ENCODE results near the gene CNTNAP2. TPM values are rescaled to one million over a fixed set of nuclear protein-coding genes. Genes with fewer than 3 reads are reported as not detected.

CNTNAP2 gene
- total RNA-seq (2014; rRNA removed; shearing (Covaris generic)) (not detected in 2 replicates), polyA plus RNA-seq (2016; fragmentation: Nextera tagmentation; extraction: Ambion mirVana) (not detected in 2 replicates)

DNA sequence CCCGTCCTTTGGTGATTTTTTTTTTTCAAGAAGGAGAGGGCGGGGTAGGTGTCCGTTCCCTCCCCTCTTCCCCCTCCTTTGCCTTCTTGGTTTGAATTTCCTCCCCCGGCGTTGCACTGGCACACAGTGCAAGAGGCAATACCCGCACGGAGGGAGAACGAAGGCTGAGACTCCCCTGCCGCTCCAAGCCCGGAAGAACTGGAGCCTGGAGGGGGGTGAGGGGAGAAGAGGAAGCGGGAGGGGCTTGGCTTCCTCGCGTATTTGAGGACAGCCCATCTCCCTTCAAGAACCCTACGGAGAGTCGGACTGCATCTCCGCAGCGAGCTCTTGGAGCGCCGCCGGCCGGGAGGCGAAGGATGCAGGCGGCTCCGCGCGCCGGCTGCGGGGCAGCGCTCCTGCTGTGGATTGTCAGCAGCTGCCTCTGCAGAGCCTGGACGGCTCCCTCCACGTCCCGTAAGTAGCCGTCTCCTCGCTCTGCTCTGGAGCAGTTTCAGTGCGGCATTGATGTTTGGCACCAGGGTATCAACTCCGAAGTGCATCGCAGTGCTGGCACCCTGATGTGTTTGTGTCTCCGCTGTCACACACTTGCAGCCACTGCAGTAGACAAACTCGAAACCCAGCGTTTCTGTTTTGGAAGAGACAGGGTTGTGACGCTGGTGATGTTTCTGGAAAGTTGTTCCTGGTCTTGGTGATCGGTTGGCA, at the start of gene CNTNAP2:
TSS of gene CNTNAP2 (plus strand) at position 281 of the 702 bp plus-strand sequence. CDS start at position 357, 76 bp downstream.
- Histone ChIP-seq H3K36me3 (ENCODE audit: low read depth) (no peaks in the 10 kb centered on the region), H3K27ac (no peak within 1 kb of the TSS), H3F3A (ENCODE audit: insufficient read depth) (no peaks in the 10 kb centered on the region), H3K79me2 (ENCODE audit: insufficient read depth) (no peaks in the 10 kb centered on the region), H3K4me3 (peak within 1 kb of the TSS; percentile 57), H3K4me2 (ENCODE audit: unreplicated experiment) (peak within 1 kb of the TSS; percentile 62), H4K20me1 (ENCODE audit: insufficient read depth) (no peaks in the 10 kb centered on the region), H3K9me3 (ENCODE audit: low read depth) (no peaks in the 10 kb centered on the region), H3K9ac (no peak within 1 kb of the TSS), H3K27me3 (replicated peaks; ENCODE audit: insufficient read depth) (peaks cover 9% of the 10 kb centered on the region; the same call in 1 of the 2 replicates), H3K4me1 (ENCODE audit: insufficient read depth) (no peaks in the 10 kb centered on the region), H2AFZ (peak within 1 kb of the TSS; percentile 61), H3K9me2 (ENCODE audit: insufficient read depth) (no peaks in the 10 kb centered on the region)
- in situ Hi-C loops (cut with MboI) = no loop called here
- WGBS, 2 experiments (ENCODE audit: low coverage in 1 of 2, low lambda C conversion rate in 2 of 2, missing lambda C conversion rate in 2 of 2) = 4% methylated on average over 34 to 42 of the region's 42 CpGs
- TF ChIP-seq EZH2phosphoT487 (IDR thresholded peaks at IDR 0.05; ENCODE audit: insufficient read depth, low read depth) = no peak
- no peak for TF ChIP-seq EZH2 (IDR thresholded peaks at IDR 0.05; ENCODE audit: insufficient read depth, poor library complexity, severe bottlenecking)
- DNase-seq = peak; percentile 10

DNA sequence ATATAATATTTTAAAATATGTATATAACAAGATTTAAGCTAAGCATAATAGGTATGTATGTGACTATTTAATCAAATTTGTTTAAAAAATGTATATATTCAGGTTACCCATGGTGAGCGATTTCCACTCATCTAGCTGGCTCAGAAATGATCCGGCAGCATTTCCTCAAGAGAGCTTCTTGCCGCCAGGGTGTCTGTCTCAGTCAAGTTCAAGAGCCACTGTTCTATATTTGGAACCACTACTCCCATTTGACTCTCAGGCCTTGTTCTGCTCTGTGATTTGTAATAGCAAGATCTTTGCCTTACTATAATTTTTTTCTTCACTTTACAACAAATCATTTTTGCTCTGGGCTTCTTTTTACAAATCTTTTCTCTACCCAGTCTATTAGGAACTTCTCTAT, 48.7 kb upstream of the CNTNAP2 start:
- H3K9me2 ChIP-seq (ENCODE audit: insufficient read depth) = no peaks in the 10 kb centered on the region
- H3K4me2 ChIP-seq (ENCODE audit: unreplicated experiment) = no peak overlapping the region
- no peaks in the 10 kb centered on the region for H3K79me2 ChIP-seq (ENCODE audit: insufficient read depth)
- no peak overlapping the region for H2AFZ ChIP-seq
- H3K27me3 ChIP-seq (replicated peaks; ENCODE audit: insufficient read depth) = no peaks in the 10 kb centered on the region
- DNase-seq = no peak
- H3K9me3 ChIP-seq (ENCODE audit: low read depth) = no peaks in the 10 kb centered on the region
- no peaks in the 10 kb centered on the region for H4K20me1 ChIP-seq (ENCODE audit: insufficient read depth)
- no peaks in the 10 kb centered on the region for H3K36me3 ChIP-seq (ENCODE audit: low read depth)
- H3K4me3 ChIP-seq = no peak overlapping the region
- in situ Hi-C loops (cut with MboI) = no loop called here
- no peaks in the 10 kb centered on the region for H3F3A ChIP-seq (ENCODE audit: insufficient read depth)
- TF ChIP-seq EZH2phosphoT487 (IDR thresholded peaks at IDR 0.05; ENCODE audit: insufficient read depth, low read depth) = no peak
- no peak for TF ChIP-seq EZH2 (IDR thresholded peaks at IDR 0.05; ENCODE audit: insufficient read depth, poor library complexity, severe bottlenecking)
- H3K27ac ChIP-seq = no peak overlapping the region
- 37 to 52% methylated on average over 3 of the region's 3 CpGs for WGBS, 2 experiments (ENCODE audit: low coverage in 1 of 2, low lambda C conversion rate in 2 of 2, missing lambda C conversion rate in 2 of 2)
- H3K9ac ChIP-seq = no peak overlapping the region
- no peaks in the 10 kb centered on the region for H3K4me1 ChIP-seq (ENCODE audit: insufficient read depth)

DNA sequence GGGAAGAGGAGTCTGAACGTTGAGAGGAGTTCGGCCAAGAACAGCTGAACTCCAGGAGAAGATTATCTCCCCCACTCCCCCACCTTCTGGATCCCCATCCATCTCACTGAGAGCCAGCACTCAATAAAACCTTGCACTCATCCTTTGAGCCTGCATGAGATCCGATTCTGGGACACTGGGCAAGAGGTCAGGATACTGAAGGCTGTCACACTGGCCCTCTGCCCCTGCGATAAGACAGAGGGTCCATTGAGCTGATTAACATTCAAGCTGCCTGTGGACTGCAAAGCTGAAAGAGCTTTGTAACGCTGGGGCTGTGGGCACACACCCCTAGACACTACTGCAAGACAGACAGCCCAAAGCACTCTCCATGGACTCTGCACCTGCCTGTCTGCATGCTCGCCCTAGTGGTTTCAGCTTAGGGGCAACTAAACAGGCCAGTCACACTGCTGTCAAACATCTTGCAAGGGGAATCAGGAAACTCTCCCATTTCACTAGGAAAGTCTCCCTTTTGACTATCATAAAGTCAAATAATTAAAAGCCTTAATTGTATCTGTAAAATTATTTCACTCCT, 42.3 kb upstream of the CNTNAP2 start:
- in situ Hi-C loops (cut with MboI) = no loop called here
- Histone ChIP-seq H3K79me2 (ENCODE audit: insufficient read depth) (no peaks in the 10 kb centered on the region), H3K4me3 (no peak overlapping the region), H3K9me2 (ENCODE audit: insufficient read depth) (no peaks in the 10 kb centered on the region), H2AFZ (no peak overlapping the region), H3K9me3 (ENCODE audit: low read depth) (no peaks in the 10 kb centered on the region), H3K9ac (no peak overlapping the region), H3K4me2 (ENCODE audit: unreplicated experiment) (no peak overlapping the region), H3K36me3 (ENCODE audit: low read depth) (no peaks in the 10 kb centered on the region), H3F3A (ENCODE audit: insufficient read depth) (no peaks in the 10 kb centered on the region), H3K27ac (no peak overlapping the region), H3K27me3 (replicated peaks; ENCODE audit: insufficient read depth) (no peaks in the 10 kb centered on the region), H4K20me1 (ENCODE audit: insufficient read depth) (no peaks in the 10 kb centered on the region), H3K4me1 (ENCODE audit: insufficient read depth) (no peaks in the 10 kb centered on the region)
- DNase-seq = no peak
- WGBS, 2 experiments (ENCODE audit: low coverage in 1 of 2, low lambda C conversion rate in 2 of 2, missing lambda C conversion rate in 2 of 2) = 22 to 25% methylated on average over 6 of the region's 6 CpGs
- TF ChIP-seq EZH2 (IDR thresholded peaks at IDR 0.05; ENCODE audit: insufficient read depth, poor library complexity, severe bottlenecking) = no peak
- TF ChIP-seq EZH2phosphoT487 (IDR thresholded peaks at IDR 0.05; ENCODE audit: insufficient read depth, low read depth) = no peak

DNA sequence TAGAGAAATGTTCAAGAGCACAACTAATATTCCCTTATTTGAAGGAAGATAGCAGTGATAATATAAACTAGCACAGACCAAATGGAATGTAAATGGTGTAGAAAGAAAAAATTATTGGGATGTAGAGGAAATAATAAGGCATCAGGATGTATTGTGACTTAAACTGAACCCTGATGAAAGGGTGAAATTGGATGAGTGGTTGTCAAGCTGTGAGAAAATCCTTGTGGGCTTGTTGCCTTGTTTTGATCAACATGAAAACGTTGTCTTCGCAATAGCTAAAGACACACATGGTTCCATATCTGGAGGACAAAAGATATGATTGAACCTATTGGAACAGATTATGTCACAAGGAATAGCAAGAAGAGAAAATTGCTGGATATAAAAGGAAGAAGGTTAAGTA, 40.3 kb upstream of the CNTNAP2 start:
- no peak overlapping the region for H3K9ac ChIP-seq
- no peaks in the 10 kb centered on the region for H3K9me2 ChIP-seq (ENCODE audit: insufficient read depth)
- no peaks in the 10 kb centered on the region for H3F3A ChIP-seq (ENCODE audit: insufficient read depth)
- no peak for DNase-seq
- H3K27me3 ChIP-seq (replicated peaks; ENCODE audit: insufficient read depth) = no peaks in the 10 kb centered on the region
- WGBS, 2 experiments (ENCODE audit: low coverage in 1 of 2, low lambda C conversion rate in 2 of 2, missing lambda C conversion rate in 2 of 2) = 0% methylated on average over 2 of the region's 2 CpGs
- no peak for TF ChIP-seq EZH2phosphoT487 (IDR thresholded peaks at IDR 0.05; ENCODE audit: insufficient read depth, low read depth)
- TF ChIP-seq EZH2 (IDR thresholded peaks at IDR 0.05; ENCODE audit: insufficient read depth, poor library complexity, severe bottlenecking) = no peak
- H4K20me1 ChIP-seq (ENCODE audit: insufficient read depth) = no peaks in the 10 kb centered on the region
- no peaks in the 10 kb centered on the region for H3K4me1 ChIP-seq (ENCODE audit: insufficient read depth)
- in situ Hi-C loops (cut with MboI) = no loop called here
- no peak overlapping the region for H3K4me3 ChIP-seq
- no peak overlapping the region for H3K27ac ChIP-seq
- H3K4me2 ChIP-seq (ENCODE audit: unreplicated experiment) = no peak overlapping the region
- no peaks in the 10 kb centered on the region for H3K79me2 ChIP-seq (ENCODE audit: insufficient read depth)
- no peak overlapping the region for H2AFZ ChIP-seq
- H3K9me3 ChIP-seq (ENCODE audit: low read depth) = no peaks in the 10 kb centered on the region
- no peaks in the 10 kb centered on the region for H3K36me3 ChIP-seq (ENCODE audit: low read depth)

Data from GM23248 (cell line).